ENCODE measurements around the gene NRG3. TPM values are rescaled to one million over a fixed set of nuclear protein-coding genes. Genes with fewer than 3 reads are reported as not detected.

The NRG3 gene
- total RNA-seq, 2 donors from 2014 or later: 1.7 to 2.3 TPM

DNA sequence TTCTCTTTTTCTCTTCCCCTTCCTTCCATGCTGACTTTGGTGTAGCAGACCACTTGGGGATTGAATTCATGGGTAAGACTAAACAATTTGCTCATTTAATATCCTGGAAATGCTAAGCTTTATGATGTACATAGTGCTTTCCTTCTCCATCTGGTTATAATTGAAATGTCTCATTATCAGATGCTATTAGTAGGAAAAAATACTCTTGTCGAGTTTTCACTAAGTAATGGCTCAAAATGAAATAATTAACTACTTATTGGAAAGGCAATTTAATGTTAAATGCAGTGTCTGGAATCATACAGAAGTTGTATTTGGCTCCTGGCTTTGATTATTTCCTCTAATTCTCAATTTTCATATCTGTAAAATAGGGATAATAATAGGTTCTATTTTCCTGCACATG is 990.4 kb downstream of the NRG3 start:
- Mint-ChIP-seq H3K27me3 (ENCODE audit: insufficient read depth) (no peaks in the 10 kb centered on the region), H3K36me3 (ENCODE audit: low read depth) (no peaks in the 10 kb centered on the region), H3K4me1 (no peaks in the 10 kb centered on the region), H3K9me3 (no peaks in the 10 kb centered on the region), H3K4me3 (no peak overlapping the region), H3K27ac (no peak overlapping the region)
- Histone ChIP-seq H3K27ac (ENCODE audit: low read depth, low read length) (no peak overlapping the region), H3K27me3 (ENCODE audit: control insufficient read depth, insufficient read depth, low read length, poor library complexity, severe bottlenecking) (no peaks in the 10 kb centered on the region), H3K36me3 (ENCODE audit: control insufficient read depth, insufficient read depth, low read length) (no peaks in the 10 kb centered on the region), H3K4me3 (ENCODE audit: low read length) (no peak overlapping the region), H3K4me1 (ENCODE audit: control insufficient read depth, insufficient read depth, low read length) (no peaks in the 10 kb centered on the region), H3K9ac (ENCODE audit: extremely low read depth, low read length, poor library complexity, severe bottlenecking) (no peak overlapping the region), H3K9me3 (ENCODE audit: control insufficient read depth, low read length) (no peaks in the 10 kb centered on the region)
- TF ChIP-seq, protein P1, sequence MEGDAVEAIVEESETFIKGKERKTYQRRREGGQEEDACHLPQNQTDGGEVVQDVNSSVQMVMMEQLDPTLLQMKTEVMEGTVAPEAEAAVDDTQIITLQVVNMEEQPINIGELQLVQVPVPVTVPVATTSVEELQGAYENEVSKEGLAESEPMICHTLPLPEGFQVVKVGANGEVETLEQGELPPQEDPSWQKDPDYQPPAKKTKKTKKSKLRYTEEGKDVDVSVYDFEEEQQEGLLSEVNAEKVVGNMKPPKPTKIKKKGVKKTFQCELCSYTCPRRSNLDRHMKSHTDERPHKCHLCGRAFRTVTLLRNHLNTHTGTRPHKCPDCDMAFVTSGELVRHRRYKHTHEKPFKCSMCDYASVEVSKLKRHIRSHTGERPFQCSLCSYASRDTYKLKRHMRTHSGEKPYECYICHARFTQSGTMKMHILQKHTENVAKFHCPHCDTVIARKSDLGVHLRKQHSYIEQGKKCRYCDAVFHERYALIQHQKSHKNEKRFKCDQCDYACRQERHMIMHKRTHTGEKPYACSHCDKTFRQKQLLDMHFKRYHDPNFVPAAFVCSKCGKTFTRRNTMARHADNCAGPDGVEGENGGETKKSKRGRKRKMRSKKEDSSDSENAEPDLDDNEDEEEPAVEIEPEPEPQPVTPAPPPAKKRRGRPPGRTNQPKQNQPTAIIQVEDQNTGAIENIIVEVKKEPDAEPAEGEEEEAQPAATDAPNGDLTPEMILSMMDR (conservative IDR thresholded peaks at IDR 0.05): no peak
- DNase-seq: no peak
- WGBS, 2 experiments (ENCODE audit: insufficient coverage in 1 of 2, insufficient read length in 1 of 2): 91% methylated on average over 1 of the region's 1 CpG; no CpG with 5 or more reads in 1 of the 2 experiments

DNA sequence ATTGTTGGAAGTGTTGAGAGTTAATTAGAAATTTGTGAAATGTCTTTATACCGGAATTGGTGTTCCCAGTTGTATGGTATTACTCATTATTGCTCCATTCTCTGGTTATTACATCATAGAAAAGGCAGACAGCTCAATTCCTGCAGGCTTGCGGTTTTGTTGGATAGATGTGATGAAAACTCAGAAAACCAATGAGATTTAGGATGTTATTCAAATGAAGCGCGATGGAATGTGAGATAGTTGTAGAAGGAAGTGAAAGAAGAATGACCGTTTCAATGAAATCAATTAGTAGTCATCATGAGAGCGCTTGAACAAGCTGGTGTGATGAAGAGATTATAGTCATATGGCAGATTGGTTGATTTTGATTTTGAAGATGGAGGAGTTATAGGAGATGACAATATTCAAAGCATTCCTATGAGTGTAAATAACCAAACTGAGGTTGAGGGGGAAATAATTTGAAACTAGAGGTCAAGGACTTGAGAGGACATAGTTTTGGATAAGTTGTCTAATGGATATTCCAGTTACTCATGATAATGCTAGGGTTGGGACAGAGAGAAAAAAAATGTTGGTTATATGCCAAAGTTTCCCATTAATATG is 991.5 kb downstream of the NRG3 start:
- Histone ChIP-seq H3K9ac (ENCODE audit: extremely low read depth, low read length, poor library complexity, severe bottlenecking) (no peak overlapping the region), H3K27ac (ENCODE audit: low read depth, low read length) (no peak overlapping the region), H3K4me1 (ENCODE audit: control insufficient read depth, insufficient read depth, low read length) (no peaks in the 10 kb centered on the region), H3K27me3 (ENCODE audit: control insufficient read depth, insufficient read depth, low read length, poor library complexity, severe bottlenecking) (no peaks in the 10 kb centered on the region), H3K9me3 (ENCODE audit: control insufficient read depth, low read length) (no peaks in the 10 kb centered on the region), H3K36me3 (ENCODE audit: control insufficient read depth, insufficient read depth, low read length) (no peaks in the 10 kb centered on the region), H3K4me3 (ENCODE audit: low read length) (no peak overlapping the region)
- H3K4me3 Mint-ChIP-seq: no peak overlapping the region
- H3K27me3 Mint-ChIP-seq (ENCODE audit: insufficient read depth): no peaks in the 10 kb centered on the region
- H3K36me3 Mint-ChIP-seq (ENCODE audit: low read depth): no peaks in the 10 kb centered on the region
- no peaks in the 10 kb centered on the region for H3K4me1 Mint-ChIP-seq
- H3K9me3 Mint-ChIP-seq: no peaks in the 10 kb centered on the region
- TF ChIP-seq, protein P1 (conservative IDR thresholded peaks at IDR 0.05): no peak
- H3K27ac Mint-ChIP-seq: no peak overlapping the region
- no peak for DNase-seq
- WGBS, 2 experiments (ENCODE audit: insufficient coverage in 1 of 2, insufficient read length in 1 of 2): 89% methylated on average over 5 to 6 of the region's 6 CpGs

DNA sequence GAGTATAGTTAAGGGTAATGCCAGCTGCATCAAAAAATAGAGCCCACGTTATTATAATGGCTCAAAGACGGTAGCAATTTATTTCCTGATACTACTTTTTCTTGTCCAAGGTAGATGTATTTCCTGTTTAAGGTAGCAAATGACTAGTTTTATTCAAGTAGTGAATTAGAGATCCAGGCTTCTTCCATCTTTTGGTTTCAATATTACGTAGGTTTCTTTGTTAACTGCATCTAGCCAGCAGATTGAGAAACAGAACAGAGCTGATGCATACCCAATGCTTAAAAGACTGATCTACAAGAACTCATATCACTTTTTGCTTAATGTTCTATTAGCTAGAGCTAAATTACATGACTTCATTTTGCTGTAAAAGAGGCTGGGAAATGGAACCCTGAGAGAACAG is 992.1 kb downstream of the NRG3 start:
- no peaks in the 10 kb centered on the region for H3K27me3 ChIP-seq (ENCODE audit: control insufficient read depth, insufficient read depth, low read length, poor library complexity, severe bottlenecking)
- TF ChIP-seq, protein P1 (conservative IDR thresholded peaks at IDR 0.05): no peak

More for the DNA sequence above, 992.1 kb downstream of the NRG3 start:
- H3K4me1 ChIP-seq (ENCODE audit: control insufficient read depth, insufficient read depth, low read length): no peaks in the 10 kb centered on the region
- Mint-ChIP-seq H3K4me3 (no peak overlapping the region), H3K27ac (no peak overlapping the region), H3K4me1 (no peaks in the 10 kb centered on the region), H3K36me3 (ENCODE audit: low read depth) (no peaks in the 10 kb centered on the region), H3K9me3 (no peaks in the 10 kb centered on the region), H3K27me3 (ENCODE audit: insufficient read depth) (no peaks in the 10 kb centered on the region)
- H3K4me3 ChIP-seq (ENCODE audit: low read length): no peak overlapping the region
- no peak for DNase-seq
- no peak overlapping the region for H3K27ac ChIP-seq (ENCODE audit: low read depth, low read length)
- no peaks in the 10 kb centered on the region for H3K36me3 ChIP-seq (ENCODE audit: control insufficient read depth, insufficient read depth, low read length)
- H3K9ac ChIP-seq (ENCODE audit: extremely low read depth, low read length, poor library complexity, severe bottlenecking): no peak overlapping the region
- no peaks in the 10 kb centered on the region for H3K9me3 ChIP-seq (ENCODE audit: control insufficient read depth, low read length)
- 79 to 95% methylated on average over 2 to 3 of the region's 3 CpGs for WGBS, 2 experiments (ENCODE audit: insufficient coverage in 1 of 2, insufficient read length in 1 of 2)

Measured in endodermal cell (in vitro differentiated cells).